Activated CD8-positive, alpha-beta memory T cell treated with anti-CD3 and anti-CD28 coated beads for 36 hours (primary cell): ENCODE results near the gene PKN3. TPM values are rescaled to one million over a fixed set of nuclear protein-coding genes. Genes with fewer than 3 reads are reported as not detected.

Experiments
- CTCF ChIA-PET: fragments of 350-600 bp; sonication (Branson Sonifier 250); formaldehyde crosslinking; loops from one replicate; lab custom pipeline; 2021; ENCODE audit warnings: antibody characterized with exemption; lab: Charles Lee
- POLR2A ChIA-PET: fragments of 350-600 bp; sonication (Branson Sonifier 250); formaldehyde crosslinking; loops from one replicate; lab custom pipeline; 2021; ENCODE audit warnings: antibody characterized with exemption; lab: Charles Lee
- total RNA-seq, 2 experiments: library from RNA; stranded (reverse); gene quantifications; one replicate each; pipeline ENCODE4 v1.2.3, GENCODE V29; 2021

The PKN3 gene
- total RNA-seq, 2 experiments from 2014 or later: 8.4 to 10.2 TPM

DNA sequence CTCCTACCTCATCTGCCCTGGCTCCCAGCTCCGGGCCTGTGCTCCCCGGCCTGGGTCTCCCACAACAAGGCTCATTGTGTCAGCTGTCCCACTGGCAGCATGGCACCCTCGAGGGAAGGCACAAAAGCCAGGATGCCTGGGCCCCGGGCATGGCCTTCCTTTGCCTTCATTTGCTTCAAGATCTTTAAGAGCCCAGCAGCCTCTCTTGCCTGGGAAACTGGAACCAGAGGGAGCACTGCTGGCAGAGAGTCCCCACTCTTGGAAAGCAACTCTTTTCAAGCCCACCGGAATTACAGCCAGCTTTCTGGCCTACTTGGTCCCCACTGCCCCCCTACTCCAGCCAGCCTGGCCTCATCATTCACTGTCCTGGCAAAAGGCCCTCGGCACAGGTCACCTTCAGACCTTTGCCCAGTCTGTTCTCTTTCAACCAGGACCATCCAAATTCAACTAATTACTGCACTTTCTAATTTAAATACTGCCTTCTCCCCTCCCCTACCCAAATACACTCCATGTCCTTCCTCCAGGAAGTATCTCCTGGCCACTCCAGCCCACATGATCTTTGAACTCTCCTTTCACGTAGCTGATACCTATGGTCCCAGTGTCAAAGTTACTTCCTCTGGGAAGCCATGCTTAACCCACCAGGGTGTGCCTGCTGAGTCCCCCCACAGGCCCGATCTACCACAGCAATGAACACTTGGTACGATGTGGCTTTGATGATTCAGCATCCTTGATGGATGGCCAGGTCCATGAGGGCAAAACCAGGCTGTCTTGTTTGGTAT is 60.6 kb downstream of the PKN3 start:
- CTCF ChIA-PET: interaction anchor here (1.3 kb wide), 1 partner anchor 55 kb away, joined by 4 read pairs; the partner anchor contains the start of gene ENDOG
- POLR2A ChIA-PET: no interaction called here

- POLR2A ChIA-PET: interaction anchor here (0.5 kb wide), 1 partner anchor 98 kb away, joined by 4 read pairs; no protein-coding TSS in a partner anchor
- CTCF ChIA-PET: no interaction called here
These were observed 62.1 kb downstream of the PKN3 start for GRCh38 chr9:128764361-128764760.

- POLR2A ChIA-PET: no interaction called here
- CTCF ChIA-PET: no interaction called here
These were observed 63.2 kb downstream of the PKN3 start for GRCh38 chr9:128765499-128765898.

DNA sequence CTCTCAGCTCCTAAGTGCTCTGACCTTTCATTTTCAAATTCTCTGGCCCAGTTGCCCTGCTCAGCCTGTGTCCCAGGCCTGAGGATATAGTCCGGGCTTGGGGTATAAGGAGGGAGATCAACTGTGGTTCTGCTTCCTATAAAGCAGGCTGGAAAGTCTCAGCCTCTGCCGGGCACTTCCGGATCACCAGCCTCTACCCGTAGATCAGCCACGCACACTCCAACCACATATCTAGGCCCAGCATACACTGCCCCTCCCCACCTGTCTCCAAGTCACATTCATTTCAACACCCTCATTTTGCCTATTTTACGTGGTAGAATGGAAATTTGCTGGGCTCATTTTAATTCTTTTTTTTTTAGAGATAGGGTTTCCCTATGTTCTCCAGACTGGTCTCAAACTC is 66.3 kb downstream of the PKN3 start:
- POLR2A ChIA-PET: no interaction called here

More for the DNA sequence above, 66.3 kb downstream of the PKN3 start:
- CTCF ChIA-PET: no interaction called here

Other genes with a start within 250 kb of the PKN3 start
- 10 to 100 TPM; 72.4 to 73.4 TPM for gene ODF2, start 246.5 kb upstream of the PKN3 start, total RNA-seq
- gene GLE1, start 197.8 kb upstream of the PKN3 start, total RNA-seq: 10 to 100 TPM; 46.3 to 46.9 TPM
- gene SPTAN1, start 149.9 kb upstream of the PKN3 start, total RNA-seq: 100 to 1,000 TPM; 162 to 166 TPM
- 10 to 100 TPM; 56.9 to 59.7 TPM for gene DYNC2I2, start 45.7 kb upstream of the PKN3 start, total RNA-seq
- 100 to 1,000 TPM; 920 to 929 TPM for gene SET, start 13.3 kb upstream of the PKN3 start, total RNA-seq
- gene ZDHHC12, start 21.6 kb downstream of the PKN3 start, total RNA-seq: 10 to 100 TPM; 65.5 to 66.0 TPM
- gene ZER1, start 69.4 kb downstream of the PKN3 start, total RNA-seq: 10 to 100 TPM; 16.9 to 17.3 TPM
- gene TBC1D13, start 84.8 kb downstream of the PKN3 start, total RNA-seq: 10 to 100 TPM; 18.7 to 19.6 TPM
- 10 to 100 TPM; 24.9 to 27.7 TPM for gene ENDOG, start 116.0 kb downstream of the PKN3 start, total RNA-seq
- 100 to 1,000 TPM; 130 to 138 TPM for gene SPOUT1, start 127.3 kb downstream of the PKN3 start, total RNA-seq
- 10 to 100 TPM; 10.1 to 10.9 TPM for gene KYAT1, start 179.4 kb downstream of the PKN3 start, total RNA-seq
- gene LRRC8A, start 179.6 kb downstream of the PKN3 start, total RNA-seq: 10 to 100 TPM; 22.7 to 24.7 TPM
- not detected for gene PHYHD1, start 218.5 kb downstream of the PKN3 start, total RNA-seq
- 10 to 100 TPM; 12.5 to 12.7 TPM for gene DOLK, start 245.1 kb downstream of the PKN3 start, total RNA-seq
- gene NUP188, start 245.2 kb downstream of the PKN3 start, total RNA-seq: 100 to 1,000 TPM; 136 to 139 TPM